ENCODE data around the gene RASD2.

The RASD2 gene

GRCh38 chr22:35519306-35520000 lies 21.2 kb upstream of the RASD2 start:
- DNase-seq: no peak

- DNase-seq: no peak
Measured at GRCh38 chr22:35521358-35522224, 19.0 kb upstream of the RASD2 start.

GRCh38 chr22:35522225-35523149 lies 18.1 kb upstream of the RASD2 start:
- no peak for DNase-seq

GRCh38 chr22:35523167-35523947 lies 17.3 kb upstream of the RASD2 start:
- DNase-seq: peak; percentile 64

- peak; percentile 98 for DNase-seq
Measured at GRCh38 chr22:35524966-35525686, 15.5 kb upstream of the RASD2 start.

GRCh38 chr22:35525687-35526332 lies 14.8 kb upstream of the RASD2 start:
- no peak for DNase-seq

GRCh38 chr22:35526333-35526979 lies 14.2 kb upstream of the RASD2 start:
- DNase-seq: no peak

GRCh38 chr22:35528927-35529326 lies 11.7 kb upstream of the RASD2 start:
- DNase-seq: no peak

- no peak for DNase-seq
Measured at GRCh38 chr22:35530700-35531099, 9.9 kb upstream of the RASD2 start.

GRCh38 chr22:35531202-35531601 lies 9.4 kb upstream of the RASD2 start:
- no peak for DNase-seq

GRCh38 chr22:35531676-35532075 lies 9.0 kb upstream of the RASD2 start:
- DNase-seq: no peak

GRCh38 chr22:35533365-35534029 lies 7.1 kb upstream of the RASD2 start:
- DNase-seq: no peak

- DNase-seq: no peak
Measured at GRCh38 chr22:35534091-35534490, 6.5 kb upstream of the RASD2 start.

- DNase-seq: no peak
Measured at GRCh38 chr22:35537232-35537631, 3.4 kb upstream of the RASD2 start.

GRCh38 chr22:35538801-35539321 lies 1.8 kb upstream of the RASD2 start:
- DNase-seq: no peak

GRCh38 chr22:35539487-35539886 lies 1.1 kb upstream of the RASD2 start:
- no peak for DNase-seq

GRCh38 chr22:35539910-35540594 lies 579 bp upstream of the RASD2 start:
- no peak for DNase-seq

- DNase-seq: peak; percentile 25
Measured at GRCh38 chr22:35541254-35541748, 670 bp downstream of the RASD2 start.

All from NCI-H2171 treated with DMSO at 0.1 percent for 48 hours (cell line).